Endometrial microvascular endothelial cells (primary cell): ENCODE results near the gene STS. TPM values are rescaled to one million over a fixed set of nuclear protein-coding genes. Genes with fewer than 3 reads are reported as not detected.
"Not testable (repeated sequence)": the region's sequence is repeated elsewhere in the genome, so short reads cannot be mapped to it uniquely, and the experiment has no call there.

Experiments used
- in situ Hi-C: cut with HindIII; loops from 2 replicates; pipeline ENCODE4 v1.10.0; 2017; ENCODE audit warnings: low sequenced_read_pairs, low pct_unique_long_range_greater_than_20kb; ENCODE audit errors: inconsistent ontology term
- total RNA-seq: library from RNA; depleted of rRNA; stranded (reverse); fragments of >200 nt; gene quantifications from one replicate; pipeline ENCODE4 v1.2.3, GENCODE V29; 2015; ENCODE audit errors: inconsistent ontology term

Gene STS
- total RNA-seq, 1 donor from 2014 or later = 4.8 TPM

GRCh38 chrX:7164174-7164573 is 16.7 kb downstream of the STS start:
- in situ Hi-C loops = no loop called here

GRCh38 chrX:7168371-7168770 is 20.9 kb downstream of the STS start:
- in situ Hi-C loops = no loop called here

DNA sequence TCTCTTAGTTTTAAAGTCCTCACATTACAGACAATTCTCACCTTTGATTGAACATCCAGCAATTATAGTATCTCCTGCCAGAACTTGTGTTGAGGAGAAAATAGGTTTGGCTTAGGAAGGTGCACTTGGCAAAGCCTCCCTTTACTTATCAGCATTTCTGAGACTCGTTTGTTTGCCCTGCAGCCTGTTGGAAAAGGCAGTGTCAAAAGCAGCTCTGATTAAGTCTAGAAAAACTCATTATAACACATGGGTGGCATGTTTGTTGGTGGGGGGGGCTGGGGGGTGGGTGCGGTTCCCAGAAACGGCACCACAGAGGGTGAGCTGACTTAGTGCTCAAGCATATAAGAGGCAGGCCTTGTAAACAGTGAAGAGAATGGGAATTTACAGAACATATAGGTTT is 22.1 kb downstream of the STS start:
- in situ Hi-C loops = no loop called here

- in situ Hi-C loops = no loop called here
Observed at GRCh38 chrX:7170898-7171297, 23.4 kb downstream of the STS start.

GRCh38 chrX:7178859-7179258 is 31.3 kb downstream of the STS start:
- in situ Hi-C loops = not testable (repeated sequence)

- in situ Hi-C loops = no loop called here
Observed at GRCh38 chrX:7179446-7179845, 31.9 kb downstream of the STS start.

DNA sequence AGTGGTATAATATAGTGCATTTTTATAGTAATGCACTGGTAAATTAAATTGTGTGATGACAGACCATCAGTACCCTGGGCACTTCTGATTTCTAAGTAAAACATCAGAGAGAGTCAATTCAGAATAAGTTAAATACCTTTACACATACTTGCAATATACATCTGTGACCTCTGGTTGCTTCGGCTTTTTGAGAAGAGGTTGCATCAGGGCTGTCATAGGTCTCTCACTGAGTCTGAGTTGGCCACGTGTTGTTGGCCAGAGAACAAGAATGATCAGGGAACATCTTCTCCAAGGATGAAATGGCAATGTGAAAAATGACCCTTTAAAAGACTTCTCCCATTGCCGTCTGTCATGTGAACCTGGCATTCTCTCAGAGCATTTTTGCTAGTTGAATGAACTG is 37.3 kb downstream of the STS start:
- in situ Hi-C loops = no loop called here

- in situ Hi-C loops = no loop called here
Observed at GRCh38 chrX:7188672-7189071, 41.2 kb downstream of the STS start.

- in situ Hi-C loops = no loop called here
Observed at GRCh38 chrX:7190157-7190556, 42.6 kb downstream of the STS start.

GRCh38 chrX:7191681-7192110 is 44.2 kb downstream of the STS start:
- in situ Hi-C loops = no loop called here

DNA sequence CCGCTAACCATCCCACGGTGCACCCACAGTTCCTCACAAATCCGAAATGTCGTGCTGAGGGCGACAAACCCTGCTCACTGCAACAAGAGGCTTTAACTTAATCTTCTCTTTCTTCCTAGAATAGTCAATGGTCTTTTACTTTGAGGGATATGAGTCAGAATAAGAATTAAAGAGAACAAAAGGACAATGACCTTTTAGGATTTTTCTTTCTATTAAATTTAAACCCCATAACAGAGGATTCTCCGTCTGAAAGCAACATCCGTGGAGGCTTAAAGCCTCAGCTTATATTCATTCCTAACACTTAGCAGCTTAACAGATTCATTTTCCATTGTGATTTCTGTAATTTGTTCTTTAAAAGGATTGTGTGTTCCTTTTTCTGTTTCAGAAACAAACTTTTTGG is 45.4 kb downstream of the STS start:
- in situ Hi-C loops = no loop called here

DNA sequence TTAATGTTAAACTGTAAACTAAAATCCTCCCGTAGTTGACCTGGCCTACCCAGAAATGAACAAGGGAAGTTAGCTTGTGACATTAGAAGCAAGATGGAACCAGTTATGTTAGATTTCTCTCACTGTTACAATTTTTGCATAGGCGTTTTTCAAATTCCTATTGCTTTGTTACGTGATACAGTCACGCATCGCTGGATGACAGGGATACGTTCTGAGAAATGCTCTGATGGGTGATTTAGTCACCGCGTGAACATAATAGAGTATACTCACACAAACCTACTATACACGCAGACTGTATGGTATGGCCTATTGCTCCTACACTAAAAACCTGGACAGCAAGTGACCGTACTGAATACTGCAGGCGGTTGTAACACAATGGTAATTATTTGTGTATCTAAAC is 47.1 kb downstream of the STS start:
- in situ Hi-C loops = no loop called here

Other genes with a start within 250 kb of the STS start
- gene PUDP, start 441 bp downstream of the STS start, total RNA-seq = 36.4 TPM